HepG2 (cell line): ENCODE data around the gene ZNF747. TPM values are rescaled to one million over a fixed set of nuclear protein-coding genes. Genes with fewer than 3 reads are reported as not detected.

Experiments used
- CCDC6 ChIP-seq: sonication (generic); formaldehyde crosslinking; IDR thresholded peaks from 2 replicates; pipeline ENCODE4 v1.8.1; 2022; ENCODE audit warnings: mild to moderate bottlenecking, missing genetic modification reagents, moderate library complexity
- ELF1 ChIP-seq: sonication (generic); formaldehyde crosslinking; IDR thresholded peaks from 2 replicates; pipeline ENCODE4 v1.4.0; 2020; ENCODE audit warnings: missing genetic modification reagents
- GABPA ChIP-seq, 2 experiments: IDR thresholded peaks; 2 replicates each; pipeline ENCODE4 v1.6.1; 2011 to 2016; ENCODE audit warnings: low read depth in 2 of 2, low read length in 1 of 2, missing biosample characterization in 1 of 2, missing genetic modification characterization in 1 of 2
- HDAC1 ChIP-seq: sonication (generic); formaldehyde crosslinking; IDR thresholded peaks from 2 replicates; pipeline ENCODE4 v1.5.1; 2020; ENCODE audit warnings: mild to moderate bottlenecking, missing genetic modification reagents
- HNF4A ChIP-seq: sonication (generic); formaldehyde crosslinking; IDR thresholded peaks from 2 replicates; pipeline ENCODE4 v1.4.0; 2020; ENCODE audit warnings: missing genetic modification reagents
- MBD4 ChIP-seq: IDR thresholded peaks from 2 replicates; pipeline ENCODE4 v1.6.1; 2012; ENCODE audit warnings: low read length, inconsistent platforms, borderline replicate concordance
- PHB2 ChIP-seq: fragments of 450-650 bp; IDR thresholded peaks from 2 replicates; pipeline ENCODE4 v1.6.1; 2018; ENCODE audit not compliant: partially characterized antibody
- PTBP1 ChIP-seq: fragments of 200-400 bp; formaldehyde crosslinking; IDR thresholded peaks from 2 replicates; pipeline ENCODE4 v1.6.1; 2018; ENCODE audit warnings: low read length, low read depth; ENCODE audit not compliant: poor library complexity, severe bottlenecking
- SAFB2 ChIP-seq: sonication (generic); formaldehyde crosslinking; IDR thresholded peaks from 2 replicates; pipeline ENCODE4 v1.5.1; 2020; ENCODE audit warnings: missing genetic modification reagents, low read depth, mild to moderate bottlenecking, borderline replicate concordance
- SMC3 ChIP-seq: IDR thresholded peaks from 2 replicates; pipeline ENCODE4 v1.6.1; 2011; ENCODE audit warnings: low read length, improper control_type of control experiment
- TARDBP ChIP-seq: sonication (generic); formaldehyde crosslinking; IDR thresholded peaks from 2 replicates; pipeline ENCODE4 v1.8.0; 2022; ENCODE audit warnings: mild to moderate bottlenecking, missing genetic modification reagents
- TGIF2 ChIP-seq: IDR thresholded peaks from 2 replicates; pipeline ENCODE4 v1.6.1; 2016; ENCODE audit warnings: control low read depth, missing compliant biosample characterization
- ZFP1 ChIP-seq: IDR thresholded peaks from 2 replicates; pipeline ENCODE4 v1.6.1; 2016
- ZNF20 ChIP-seq: sonication (generic); formaldehyde crosslinking; IDR thresholded peaks from 2 replicates; pipeline ENCODE4 v1.4.0; 2020; ENCODE audit warnings: mild to moderate bottlenecking, moderate library complexity, missing genetic modification reagents
- ZNF253 ChIP-seq: sonication (generic); formaldehyde crosslinking; IDR thresholded peaks from 2 replicates; pipeline ENCODE4 v1.8.0; 2022; ENCODE audit warnings: mild to moderate bottlenecking, missing genetic modification reagents, borderline replicate concordance
- ZNF431 ChIP-seq: sonication (generic); formaldehyde crosslinking; IDR thresholded peaks from 2 replicates; pipeline ENCODE4 v1.9.0; 2022; ENCODE audit warnings: missing genetic modification reagents, low read depth, mild to moderate bottlenecking, borderline replicate concordance
- ZNF496 ChIP-seq: sonication (generic); formaldehyde crosslinking; IDR thresholded peaks from 2 replicates; pipeline ENCODE4 v1.8.1; 2023; ENCODE audit warnings: mild to moderate bottlenecking, moderate library complexity, missing genetic modification reagents; ENCODE audit not compliant: insufficient replicate concordance
- ZNF543 ChIP-seq: sonication (generic); formaldehyde crosslinking; IDR thresholded peaks from 2 replicates; pipeline ENCODE4 v1.4.0; 2020; ENCODE audit warnings: mild to moderate bottlenecking, missing genetic modification reagents
- ZNF589 ChIP-seq: sonication (generic); formaldehyde crosslinking; conservative IDR thresholded peaks from 2 replicates; pipeline ENCODE4 v1.8.0; 2022; ENCODE audit warnings: mild to moderate bottlenecking, moderate library complexity, missing genetic modification reagents
- ZNF737 ChIP-seq: sonication (generic); formaldehyde crosslinking; IDR thresholded peaks from 2 replicates; pipeline ENCODE4 v1.5.0; 2020; ENCODE audit warnings: missing genetic modification reagents, mild to moderate bottlenecking, borderline replicate concordance
- ZNF788 ChIP-seq: sonication (generic); formaldehyde crosslinking; IDR thresholded peaks from 2 replicates; pipeline ENCODE4 v1.5.0; 2020; ENCODE audit warnings: mild to moderate bottlenecking, missing genetic modification reagents, borderline replicate concordance
- polyA plus RNA-seq, 8 experiments: library from polyadenylated mRNA; depleted of rRNA in 3 of 8; stranded (reverse) in 7 of 8; unstranded in 1 of 8; fragments of >200 nt; fragmentation: Illumina TruSeq in 4 of 8; extraction: Trizol in 4 of 8; gene quantifications; 2 replicates each; pipeline versions ENCODE4 v1.2.1 to v1.2.3, GENCODE V29; 2011 to 2016; ENCODE audit warnings: low read depth in 4 of 8, missing spikeins in 1 of 8, mixed read lengths in 1 of 8; ENCODE audit not compliant: insufficient read depth in 1 of 8
- total RNA-seq, 5 experiments: library from RNA; depleted of rRNA; stranded (reverse); fragments of >200 nt; fragmentation: Illumina TruSeq; extraction: Trizol; gene quantifications; 2 replicates each; pipeline ENCODE4 v1.2.3, GENCODE V29; 2016; ENCODE audit warnings: low read depth in 1 of 5
- TF ChIP-seq, protein P1 (sequence below): sonication (generic); formaldehyde crosslinking; conservative IDR thresholded peaks from 2 replicates; pipeline ENCODE4 v1.8.1; 2023; ENCODE audit warnings: missing genetic modification reagents
- TF ChIP-seq, protein P2 (sequence below): sonication (generic); formaldehyde crosslinking; IDR thresholded peaks from 2 replicates; pipeline ENCODE4 v1.5.0; 2020; ENCODE audit warnings: missing genetic modification reagents
- TF ChIP-seq, protein P3 (sequence below): sonication (generic); formaldehyde crosslinking; IDR thresholded peaks from 2 replicates; pipeline ENCODE4 v1.4.0; 2020; ENCODE audit warnings: mild to moderate bottlenecking, low read depth, missing genetic modification reagents
- TF ChIP-seq, protein P4 (sequence below): sonication (generic); formaldehyde crosslinking; IDR thresholded peaks from 2 replicates; pipeline ENCODE4 v1.4.0; 2020; ENCODE audit warnings: missing genetic modification reagents, mild to moderate bottlenecking, borderline replicate concordance

Gene ZNF747
- total and polyA plus RNA-seq, 2 of the 13 experiments (the other 11 are each of a cell fraction or from before 2014, with no cell fraction given), result 7.2 to 10.2 TPM

- TF ChIP-seq ZNF788, result no peak
- no peak for TF ChIP-seq PTBP1
- no peak for TF ChIP-seq CCDC6 (CRISPR knock-in tag)
- TF ChIP-seq ZNF253 (CRISPR knock-in tag), result no peak
- TF ChIP-seq HNF4A (CRISPR knock-in tag), result no peak
- TF ChIP-seq ZNF589 (CRISPR knock-in tag), result 0 out of 2 replicates have a peak, but pooled peaks have one; percentile 7
- TF ChIP-seq TARDBP (CRISPR knock-in tag), result no peak; the same call in 1 of the 2 replicates
- TF ChIP-seq ZNF543 (CRISPR knock-in tag), result no peak; the same call in 1 of the 2 replicates
- TF ChIP-seq, protein P1, sequence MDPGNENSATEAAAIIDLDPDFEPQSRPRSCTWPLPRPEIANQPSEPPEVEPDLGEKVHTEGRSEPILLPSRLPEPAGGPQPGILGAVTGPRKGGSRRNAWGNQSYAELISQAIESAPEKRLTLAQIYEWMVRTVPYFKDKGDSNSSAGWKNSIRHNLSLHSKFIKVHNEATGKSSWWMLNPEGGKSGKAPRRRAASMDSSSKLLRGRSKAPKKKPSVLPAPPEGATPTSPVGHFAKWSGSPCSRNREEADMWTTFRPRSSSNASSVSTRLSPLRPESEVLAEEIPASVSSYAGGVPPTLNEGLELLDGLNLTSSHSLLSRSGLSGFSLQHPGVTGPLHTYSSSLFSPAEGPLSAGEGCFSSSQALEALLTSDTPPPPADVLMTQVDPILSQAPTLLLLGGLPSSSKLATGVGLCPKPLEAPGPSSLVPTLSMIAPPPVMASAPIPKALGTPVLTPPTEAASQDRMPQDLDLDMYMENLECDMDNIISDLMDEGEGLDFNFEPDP (CRISPR knock-in tag), result no peak
- TF ChIP-seq, protein P2, sequence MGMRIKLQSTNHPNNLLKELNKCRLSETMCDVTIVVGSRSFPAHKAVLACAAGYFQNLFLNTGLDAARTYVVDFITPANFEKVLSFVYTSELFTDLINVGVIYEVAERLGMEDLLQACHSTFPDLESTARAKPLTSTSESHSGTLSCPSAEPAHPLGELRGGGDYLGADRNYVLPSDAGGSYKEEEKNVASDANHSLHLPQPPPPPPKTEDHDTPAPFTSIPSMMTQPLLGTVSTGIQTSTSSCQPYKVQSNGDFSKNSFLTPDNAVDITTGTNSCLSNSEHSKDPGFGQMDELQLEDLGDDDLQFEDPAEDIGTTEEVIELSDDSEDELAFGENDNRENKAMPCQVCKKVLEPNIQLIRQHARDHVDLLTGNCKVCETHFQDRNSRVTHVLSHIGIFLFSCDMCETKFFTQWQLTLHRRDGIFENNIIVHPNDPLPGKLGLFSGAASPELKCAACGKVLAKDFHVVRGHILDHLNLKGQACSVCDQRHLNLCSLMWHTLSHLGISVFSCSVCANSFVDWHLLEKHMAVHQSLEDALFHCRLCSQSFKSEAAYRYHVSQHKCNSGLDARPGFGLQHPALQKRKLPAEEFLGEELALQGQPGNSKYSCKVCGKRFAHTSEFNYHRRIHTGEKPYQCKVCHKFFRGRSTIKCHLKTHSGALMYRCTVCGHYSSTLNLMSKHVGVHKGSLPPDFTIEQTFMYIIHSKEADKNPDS (CRISPR knock-in tag), result no peak
- TF ChIP-seq ZNF496 (CRISPR knock-in tag), result no peak
- TF ChIP-seq, protein P3, sequence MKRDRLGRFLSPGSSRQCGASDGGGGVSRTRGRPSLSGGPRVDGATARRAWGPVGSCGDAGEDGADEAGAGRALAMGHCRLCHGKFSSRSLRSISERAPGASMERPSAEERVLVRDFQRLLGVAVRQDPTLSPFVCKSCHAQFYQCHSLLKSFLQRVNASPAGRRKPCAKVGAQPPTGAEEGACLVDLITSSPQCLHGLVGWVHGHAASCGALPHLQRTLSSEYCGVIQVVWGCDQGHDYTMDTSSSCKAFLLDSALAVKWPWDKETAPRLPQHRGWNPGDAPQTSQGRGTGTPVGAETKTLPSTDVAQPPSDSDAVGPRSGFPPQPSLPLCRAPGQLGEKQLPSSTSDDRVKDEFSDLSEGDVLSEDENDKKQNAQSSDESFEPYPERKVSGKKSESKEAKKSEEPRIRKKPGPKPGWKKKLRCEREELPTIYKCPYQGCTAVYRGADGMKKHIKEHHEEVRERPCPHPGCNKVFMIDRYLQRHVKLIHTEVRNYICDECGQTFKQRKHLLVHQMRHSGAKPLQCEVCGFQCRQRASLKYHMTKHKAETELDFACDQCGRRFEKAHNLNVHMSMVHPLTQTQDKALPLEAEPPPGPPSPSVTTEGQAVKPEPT (CRISPR knock-in tag), result no peak
- no peak for TF ChIP-seq SMC3
- TF ChIP-seq ZNF737 (CRISPR knock-in tag), result no peak
- TF ChIP-seq SAFB2 (CRISPR knock-in tag), result no peak
- TF ChIP-seq TGIF2 (CRISPR knock-in tag), result no peak; the same call in 1 of the 2 replicates
- TF ChIP-seq PHB2, result no peak
- peak; percentile 90; the same call in 1 of the 2 replicates for TF ChIP-seq ZNF20 (CRISPR knock-in tag)
- no peak for TF ChIP-seq ELF1
- no peak for TF ChIP-seq ZNF431
- TF ChIP-seq, protein P4, sequence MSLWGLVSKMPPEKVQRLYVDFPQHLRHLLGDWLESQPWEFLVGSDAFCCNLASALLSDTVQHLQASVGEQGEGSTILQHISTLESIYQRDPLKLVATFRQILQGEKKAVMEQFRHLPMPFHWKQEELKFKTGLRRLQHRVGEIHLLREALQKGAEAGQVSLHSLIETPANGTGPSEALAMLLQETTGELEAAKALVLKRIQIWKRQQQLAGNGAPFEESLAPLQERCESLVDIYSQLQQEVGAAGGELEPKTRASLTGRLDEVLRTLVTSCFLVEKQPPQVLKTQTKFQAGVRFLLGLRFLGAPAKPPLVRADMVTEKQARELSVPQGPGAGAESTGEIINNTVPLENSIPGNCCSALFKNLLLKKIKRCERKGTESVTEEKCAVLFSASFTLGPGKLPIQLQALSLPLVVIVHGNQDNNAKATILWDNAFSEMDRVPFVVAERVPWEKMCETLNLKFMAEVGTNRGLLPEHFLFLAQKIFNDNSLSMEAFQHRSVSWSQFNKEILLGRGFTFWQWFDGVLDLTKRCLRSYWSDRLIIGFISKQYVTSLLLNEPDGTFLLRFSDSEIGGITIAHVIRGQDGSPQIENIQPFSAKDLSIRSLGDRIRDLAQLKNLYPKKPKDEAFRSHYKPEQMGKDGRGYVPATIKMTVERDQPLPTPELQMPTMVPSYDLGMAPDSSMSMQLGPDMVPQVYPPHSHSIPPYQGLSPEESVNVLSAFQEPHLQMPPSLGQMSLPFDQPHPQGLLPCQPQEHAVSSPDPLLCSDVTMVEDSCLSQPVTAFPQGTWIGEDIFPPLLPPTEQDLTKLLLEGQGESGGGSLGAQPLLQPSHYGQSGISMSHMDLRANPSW (CRISPR knock-in tag), result no peak
- no peak for TF ChIP-seq ZFP1 (CRISPR knock-in tag)
- no peak for TF ChIP-seq HDAC1
- no peak for TF ChIP-seq MBD4
- TF ChIP-seq GABPA (IDR thresholded peaks at IDR 0.05; ENCODE audit: low read depth, low read length), result no peak
- no peak for TF ChIP-seq GABPA (CRISPR knock-in tag; IDR thresholded peaks at IDR 0.05; ENCODE audit: low read depth)
These were observed 23.0 kb upstream of the ZNF747 start (continued) for GRCh38 chr16:30557707-30557956.
